Daoy (cell line): ENCODE measurements around the gene SOX18. TPM values are rescaled to one million over a fixed set of nuclear protein-coding genes. Genes with fewer than 3 reads are reported as not detected.

Experiments used
- DNase-seq: peaks from one replicate; pipeline ENCODE4 v3.0.0-alpha.2; 2015; ENCODE audit warnings: low read depth
- total RNA-seq: library from RNA; depleted of rRNA; stranded (reverse); fragments of >200 nt; shearing (Covaris generic); gene quantifications from 2 replicates; pipeline ENCODE4 v1.2.3, GENCODE V29; 2014

Gene SOX18
- total RNA-seq, 1 experiment from 2014 or later = not detected

- DNase-seq = no peak
Observed at GRCh38 chr20:64068386-64069208, 19.2 kb upstream of the SOX18 start.

GRCh38 chr20:64067733-64068307, 18.4 kb upstream of the SOX18 start:
- no peak for DNase-seq

- no peak for DNase-seq
Observed at GRCh38 chr20:64067005-64067632, 17.7 kb upstream of the SOX18 start.

GRCh38 chr20:64065974-64066343, 16.5 kb upstream of the SOX18 start:
- DNase-seq = peak; percentile 82

- no peak for DNase-seq
Observed at GRCh38 chr20:64065062-64065973, 15.9 kb upstream of the SOX18 start.

- DNase-seq = peak; percentile 75
Observed at GRCh38 chr20:64064145-64064698, 14.8 kb upstream of the SOX18 start.

GRCh38 chr20:64063389-64064144, 14.1 kb upstream of the SOX18 start:
- peak; percentile 34 for DNase-seq

- DNase-seq = peak; percentile 97
Observed at GRCh38 chr20:64062596-64063388, 13.4 kb upstream of the SOX18 start, which contains the start of gene TCEA2. Gene TCEA2 (plus strand): TSS chr20:64063198. CDS start chr20:64063313, 115 bp downstream.

- DNase-seq = no peak
Observed at GRCh38 chr20:64062276-64062595, 12.8 kb upstream of the SOX18 start.

GRCh38 chr20:64058536-64058935, 9.1 kb upstream of the SOX18 start:
- DNase-seq = peak; percentile 52

GRCh38 chr20:64057628-64058498, 8.4 kb upstream of the SOX18 start:
- DNase-seq = peak; percentile 78

GRCh38 chr20:64056889-64057627, 7.6 kb upstream of the SOX18 start:
- no peak for DNase-seq

GRCh38 chr20:64056639-64056888, 7.1 kb upstream of the SOX18 start:
- no peak for DNase-seq

- DNase-seq = peak; percentile 68
Observed at GRCh38 chr20:64055893-64056638, 6.6 kb upstream of the SOX18 start.

- DNase-seq = no peak
Observed at GRCh38 chr20:64055396-64055892, 6.0 kb upstream of the SOX18 start.

- DNase-seq = peak; percentile 54
Observed at GRCh38 chr20:64053841-64054661, 4.6 kb upstream of the SOX18 start.
